ENCODE data around the gene DACH2. TPM values are rescaled to one million over a fixed set of nuclear protein-coding genes. Genes with fewer than 3 reads are reported as not detected.

DACH2 gene
- total RNA-seq, 1 donor from 2014 or later: not detected

DNA sequence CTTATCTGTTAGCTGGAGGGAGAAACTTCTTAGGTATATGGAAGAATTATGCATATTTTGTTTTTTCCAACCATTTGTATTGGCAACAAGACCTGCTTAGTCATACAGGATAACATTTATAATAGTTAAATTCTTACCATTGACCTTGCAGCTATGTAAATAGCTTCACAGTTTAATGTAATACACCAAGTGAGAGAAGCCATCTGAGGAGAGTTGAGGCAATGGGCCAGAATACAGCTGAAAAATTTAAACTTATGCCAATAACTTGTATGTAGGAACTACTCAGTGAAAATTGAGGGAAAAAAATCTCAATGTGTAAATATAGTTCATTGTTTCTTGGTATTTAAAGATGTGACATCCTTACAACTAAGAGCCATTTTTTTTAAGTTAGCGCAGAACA, 273.5 kb downstream of the DACH2 start:
- DNase-seq: no peak
- TF ChIP-seq, protein P1, sequence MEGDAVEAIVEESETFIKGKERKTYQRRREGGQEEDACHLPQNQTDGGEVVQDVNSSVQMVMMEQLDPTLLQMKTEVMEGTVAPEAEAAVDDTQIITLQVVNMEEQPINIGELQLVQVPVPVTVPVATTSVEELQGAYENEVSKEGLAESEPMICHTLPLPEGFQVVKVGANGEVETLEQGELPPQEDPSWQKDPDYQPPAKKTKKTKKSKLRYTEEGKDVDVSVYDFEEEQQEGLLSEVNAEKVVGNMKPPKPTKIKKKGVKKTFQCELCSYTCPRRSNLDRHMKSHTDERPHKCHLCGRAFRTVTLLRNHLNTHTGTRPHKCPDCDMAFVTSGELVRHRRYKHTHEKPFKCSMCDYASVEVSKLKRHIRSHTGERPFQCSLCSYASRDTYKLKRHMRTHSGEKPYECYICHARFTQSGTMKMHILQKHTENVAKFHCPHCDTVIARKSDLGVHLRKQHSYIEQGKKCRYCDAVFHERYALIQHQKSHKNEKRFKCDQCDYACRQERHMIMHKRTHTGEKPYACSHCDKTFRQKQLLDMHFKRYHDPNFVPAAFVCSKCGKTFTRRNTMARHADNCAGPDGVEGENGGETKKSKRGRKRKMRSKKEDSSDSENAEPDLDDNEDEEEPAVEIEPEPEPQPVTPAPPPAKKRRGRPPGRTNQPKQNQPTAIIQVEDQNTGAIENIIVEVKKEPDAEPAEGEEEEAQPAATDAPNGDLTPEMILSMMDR (IDR thresholded peaks at IDR 0.05; ENCODE audit: borderline replicate concordance): no peak
- Histone ChIP-seq H3K27me3 (ENCODE audit: low read depth) (no peaks in the 10 kb centered on the region), H3K4me3 (no peak overlapping the region), H3K36me3 (no peaks in the 10 kb centered on the region), H3K4me1 (no peaks in the 10 kb centered on the region), H3K27ac (replicated peaks) (no peak overlapping the region), H3K9me3 (replicated peaks) (no peaks in the 10 kb centered on the region)
- intact Hi-C loops (cut with micrococcal nuclease): no loop called here

DNA sequence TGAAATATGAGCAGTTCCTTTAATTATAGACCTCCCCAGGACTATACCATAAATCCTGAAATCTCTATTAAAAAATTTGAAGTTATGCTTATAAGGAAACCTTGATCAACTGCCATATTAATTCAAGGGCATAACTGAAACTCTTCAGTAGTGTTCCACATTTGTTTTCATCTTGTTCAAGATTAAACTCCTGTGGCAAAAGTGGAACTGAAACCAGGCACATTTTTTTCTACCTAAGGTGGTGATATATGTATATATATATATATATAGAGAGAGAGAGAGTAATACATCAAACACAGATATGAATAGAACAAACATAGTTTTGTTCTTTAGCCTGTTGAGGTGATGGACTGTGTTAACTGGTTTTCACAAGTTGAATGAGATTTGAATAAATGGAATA, 287.9 kb downstream of the DACH2 start:
- no peak for DNase-seq
- TF ChIP-seq, protein P1 (IDR thresholded peaks at IDR 0.05; ENCODE audit: borderline replicate concordance): no peak
- Histone ChIP-seq H3K36me3 (no peaks in the 10 kb centered on the region), H3K9me3 (replicated peaks) (no peaks in the 10 kb centered on the region), H3K4me1 (no peaks in the 10 kb centered on the region), H3K27ac (replicated peaks) (no peak overlapping the region), H3K27me3 (ENCODE audit: low read depth) (no peaks in the 10 kb centered on the region), H3K4me3 (no peak overlapping the region)
- intact Hi-C loops (cut with micrococcal nuclease): no loop called here

DNA sequence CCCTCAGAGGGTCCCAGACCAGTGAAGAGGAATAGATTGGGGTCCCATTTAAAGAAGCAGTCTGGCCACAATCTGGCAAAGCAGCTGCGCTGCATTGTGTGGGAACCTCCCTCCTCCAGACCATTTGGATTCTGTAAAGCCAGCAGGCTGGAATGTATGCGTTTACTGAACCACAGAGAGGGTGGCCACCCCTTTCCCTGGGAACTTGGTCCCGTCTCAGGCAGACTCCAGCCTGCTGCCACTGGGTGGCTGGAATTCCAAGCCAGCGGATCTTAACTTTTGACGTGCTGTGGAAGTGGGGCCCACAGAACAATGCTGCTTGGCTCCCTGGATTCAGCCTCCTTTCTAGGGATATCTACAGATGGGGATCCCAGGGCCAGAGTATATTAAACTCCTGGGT, 307.2 kb downstream of the DACH2 start:
- H3K27me3 ChIP-seq (ENCODE audit: low read depth): no peaks in the 10 kb centered on the region
- H3K4me3 ChIP-seq: no peak overlapping the region
- H3K27ac ChIP-seq (replicated peaks): no peak overlapping the region
- no peak for DNase-seq
- intact Hi-C loops (cut with micrococcal nuclease): no loop called here
- H3K9me3 ChIP-seq (replicated peaks): no peaks in the 10 kb centered on the region
- H3K4me1 ChIP-seq: no peaks in the 10 kb centered on the region
- TF ChIP-seq, protein P1 (IDR thresholded peaks at IDR 0.05; ENCODE audit: borderline replicate concordance): no peak
- H3K36me3 ChIP-seq: no peaks in the 10 kb centered on the region

DNA sequence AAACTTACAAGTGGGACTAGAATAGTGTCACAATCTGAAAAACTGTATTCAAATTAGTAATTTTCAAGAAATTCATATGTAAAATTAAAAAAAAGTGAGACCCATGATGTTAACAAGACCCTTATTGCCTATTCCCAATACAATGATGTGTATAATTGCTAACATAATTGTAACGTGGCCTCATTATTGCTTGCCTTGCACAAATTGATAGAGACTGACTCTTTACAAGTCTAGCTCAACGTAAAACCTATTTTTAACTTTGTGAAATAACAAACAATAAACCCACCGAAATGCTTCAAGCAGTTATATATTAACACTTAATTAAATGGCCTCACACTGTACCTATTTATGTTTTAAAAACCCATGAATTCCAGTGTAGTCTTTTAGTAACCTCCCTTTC, 312.5 kb downstream of the DACH2 start:
- Histone ChIP-seq H3K4me3 (no peak overlapping the region), H3K36me3 (no peaks in the 10 kb centered on the region), H3K4me1 (no peaks in the 10 kb centered on the region), H3K9me3 (replicated peaks) (no peaks in the 10 kb centered on the region), H3K27ac (replicated peaks) (no peak overlapping the region), H3K27me3 (ENCODE audit: low read depth) (no peaks in the 10 kb centered on the region)
- DNase-seq: no peak
- TF ChIP-seq, protein P1 (IDR thresholded peaks at IDR 0.05; ENCODE audit: borderline replicate concordance): no peak
- intact Hi-C loops (cut with micrococcal nuclease): no loop called here

DNA sequence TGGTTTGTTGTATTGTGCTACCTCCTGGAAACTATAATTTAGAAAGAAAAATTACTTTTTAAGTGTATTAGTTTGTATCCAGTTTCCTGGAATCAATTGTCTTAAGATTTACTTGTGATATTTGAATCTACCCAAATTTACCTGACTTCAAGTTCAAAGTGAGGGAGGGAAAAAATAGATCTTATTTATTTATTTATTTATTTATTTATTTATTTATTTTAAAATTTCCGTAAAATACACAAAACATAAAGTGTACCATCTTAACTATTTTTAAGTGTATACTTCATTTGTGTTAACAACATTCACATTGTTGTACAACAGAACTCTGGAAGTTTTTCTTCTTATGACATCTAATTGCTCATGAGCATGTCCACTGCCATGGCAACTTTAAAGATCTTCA, 356.0 kb downstream of the DACH2 start:
- no peak overlapping the region for H3K4me3 ChIP-seq

More for the DNA sequence above, 356.0 kb downstream of the DACH2 start:
- no peaks in the 10 kb centered on the region for H3K9me3 ChIP-seq (replicated peaks)
- DNase-seq: no peak
- intact Hi-C loops (cut with micrococcal nuclease): no loop called here
- H3K36me3 ChIP-seq: no peaks in the 10 kb centered on the region
- no peak overlapping the region for H3K27ac ChIP-seq (replicated peaks)
- H3K4me1 ChIP-seq: no peaks in the 10 kb centered on the region
- TF ChIP-seq, protein P1 (IDR thresholded peaks at IDR 0.05; ENCODE audit: borderline replicate concordance): no peak
- no peaks in the 10 kb centered on the region for H3K27me3 ChIP-seq (ENCODE audit: low read depth)

All from left ventricle myocardium inferior (tissue), 1 donor.